IMR-90 (cell line): Measurements from ENCODE around the gene IRAK1BP1. TPM values are rescaled to one million over a fixed set of nuclear protein-coding genes. Genes with fewer than 3 reads are reported as not detected.

ENCODE experiments used
- ATAC-seq: fragments of 200-7000 bp; cut with Tn5 transposase; 2 replicates; pipeline ENCODE4 v1.9.1; 2020; ENCODE audit warnings: low read depth, mild to moderate bottlenecking, moderate library complexity
- BruUV-seq: library from RNA; stranded (reverse); fragments of 400-500 nt; replicated peaks from 2 replicates; lab custom pipeline; 2021; lab: Mats Ljungman, UMichigan
- CTCF ChIA-PET: fragments of 300-600 bp; formaldehyde crosslinking; extraction: SDS; loops from one replicate; lab custom pipeline; 2021; ENCODE audit warnings: antibody characterized with exemption; lab: Yijun Ruan, JAX
- POLR2A ChIA-PET: fragments of 300-600 bp; sonication (Branson Sonifier 250); formaldehyde crosslinking; loops from one replicate; lab custom pipeline; 2022; ENCODE audit warnings: antibody characterized with exemption; ENCODE audit not compliant: unreplicated experiment; lab: Charles Lee
- DNase-seq: peaks from one replicate; pipeline ENCODE4 v3.0.0; 2013
- H2AFZ ChIP-seq: replicated peaks from 2 replicates; pipeline ENCODE3; 2013; ENCODE audit warnings: low read length, mild to moderate bottlenecking; ENCODE audit not compliant: poor library complexity
- H2AK5ac ChIP-seq: 2 replicates; pipeline ENCODE4 v1.6.1; 2013; ENCODE audit warnings: low read depth, low read length, inconsistent platforms
- H2AK9ac ChIP-seq: replicated peaks from 2 replicates; pipeline ENCODE3; 2013; ENCODE audit warnings: mild to moderate bottlenecking, low read depth, low read length, moderate library complexity; ENCODE audit not compliant: poor library complexity
- H2BK120ac ChIP-seq: 2 replicates; pipeline ENCODE4 v1.6.1; 2013; ENCODE audit warnings: low read depth, low read length, inconsistent platforms
- H2BK15ac ChIP-seq: 3 replicates; pipeline ENCODE4 v1.6.1; 2013; ENCODE audit warnings: low read depth, low read length, inconsistent platforms
- H2BK20ac ChIP-seq: 2 replicates; pipeline ENCODE4 v1.6.1; 2013; ENCODE audit warnings: low read depth, mild to moderate bottlenecking, inconsistent platforms, low read length, moderate library complexity
- H2BK5ac ChIP-seq: 2 replicates; pipeline ENCODE4 v1.6.1; 2013; ENCODE audit warnings: mild to moderate bottlenecking, low read depth, low read length, inconsistent platforms; ENCODE audit not compliant: poor library complexity, severe bottlenecking
- H3K14ac ChIP-seq: replicated peaks from 2 replicates; pipeline ENCODE4 v1.6.1; 2013; ENCODE audit warnings: low read depth, low read length, inconsistent platforms
- H3K18ac ChIP-seq: 2 replicates; pipeline ENCODE4 v1.6.1; 2013; ENCODE audit warnings: low read depth, low read length, control low read depth
- H3K23ac ChIP-seq: 2 replicates; pipeline ENCODE4 v1.6.1; 2013; ENCODE audit warnings: low read depth, low read length, inconsistent platforms
- H3K27ac ChIP-seq: 2 replicates; pipeline ENCODE4 v1.5.1; 2013; ENCODE audit warnings: mild to moderate bottlenecking, control low read depth, low read length; ENCODE audit not compliant: insufficient read depth
- H3K27me3 ChIP-seq: 2 replicates; pipeline ENCODE4 v1.6.1; 2013; ENCODE audit warnings: low read length; ENCODE audit not compliant: control insufficient read depth, insufficient read depth
- H3K36me3 ChIP-seq: 2 replicates; pipeline ENCODE4 v1.6.1; 2013; ENCODE audit warnings: low read length, mixed read lengths; ENCODE audit not compliant: control insufficient read depth, insufficient read depth
- H3K4ac ChIP-seq: 2 replicates; pipeline ENCODE4 v1.6.1; 2013; ENCODE audit warnings: low read depth, low read length, inconsistent platforms
- H3K4me1 ChIP-seq: 2 replicates; pipeline ENCODE4 v1.6.1; 2013; ENCODE audit warnings: low read length, mixed read lengths; ENCODE audit not compliant: control insufficient read depth, insufficient read depth
- H3K4me2 ChIP-seq: 2 replicates; pipeline ENCODE4 v1.6.1; 2013; ENCODE audit warnings: low read depth, mild to moderate bottlenecking, control low read depth, low read length, moderate library complexity
- H3K4me3 ChIP-seq: 2 replicates; pipeline ENCODE4 v1.5.1; 2013; ENCODE audit warnings: low read depth, mild to moderate bottlenecking, control low read depth, low read length, moderate library complexity; ENCODE audit not compliant: insufficient read depth
- H3K56ac ChIP-seq: 2 replicates; pipeline ENCODE4 v1.6.1; 2013; ENCODE audit warnings: low read length, inconsistent platforms; ENCODE audit not compliant: insufficient read depth; ENCODE audit errors: extremely low read depth
- H3K79me1 ChIP-seq, 2 experiments: 2 replicates each; pipeline ENCODE4 v1.6.1; 2013; ENCODE audit warnings: low read length in 2 of 2, inconsistent platforms in 1 of 2, low read depth in 1 of 2
- H3K9ac ChIP-seq: 2 replicates; pipeline ENCODE4 v1.6.1; 2013; ENCODE audit warnings: low read depth, low read length, control low read depth
- H3K9me1 ChIP-seq: 2 replicates; pipeline ENCODE4 v1.6.1; 2013; ENCODE audit warnings: low read length, inconsistent platforms; ENCODE audit not compliant: insufficient read depth
- H3K9me3 ChIP-seq: 2 replicates; pipeline ENCODE4 v1.6.1; 2013; ENCODE audit warnings: low read length; ENCODE audit not compliant: control insufficient read depth, insufficient read depth
- H4K20me1 ChIP-seq: 2 replicates; pipeline ENCODE4 v1.6.1; 2013; ENCODE audit warnings: low read length, inconsistent platforms; ENCODE audit not compliant: insufficient read depth
- H4K5ac ChIP-seq: 2 replicates; pipeline ENCODE4 v1.6.1; 2013; ENCODE audit warnings: mild to moderate bottlenecking, low read depth, low read length, control low read depth
- H4K8ac ChIP-seq, 2 experiments: 2 replicates each; pipeline ENCODE4 v1.6.1; 2013; ENCODE audit warnings: low read depth in 2 of 2, low read length in 2 of 2, control low read depth in 1 of 2, inconsistent platforms in 1 of 2
- H4K91ac ChIP-seq: 2 replicates; pipeline ENCODE4 v1.6.1; 2013; ENCODE audit warnings: low read depth, low read length, inconsistent platforms; ENCODE audit not compliant: insufficient read depth
- BHLHE40 ChIP-seq: fragments of 150-350 bp; IDR thresholded peaks from 2 replicates; pipeline ENCODE4 v1.6.1; 2016; ENCODE audit warnings: mild to moderate bottlenecking, low read depth, low read length
- CEBPB ChIP-seq: IDR thresholded peaks from 2 replicates; pipeline ENCODE4 v1.6.1; 2012; ENCODE audit warnings: low read depth, low read length, improper control_type of control experiment
- CTCF ChIP-seq: conservative IDR thresholded peaks from 2 replicates; pipeline ENCODE4 v1.5.1; 2012; ENCODE audit warnings: mild to moderate bottlenecking, low read depth, low read length, improper control_type of control experiment
- ELK1 ChIP-seq: fragments of 150-350 bp; IDR thresholded peaks from 2 replicates; pipeline ENCODE4 v1.6.1; 2016; ENCODE audit warnings: low read depth, mild to moderate bottlenecking, low read length, moderate library complexity, borderline replicate concordance
- FOS ChIP-seq: fragments of 150-350 bp; IDR thresholded peaks from 2 replicates; pipeline ENCODE4 v1.6.1; 2016; ENCODE audit warnings: low read depth, low read length
- MAFK ChIP-seq: IDR thresholded peaks from 2 replicates; pipeline ENCODE4 v1.6.1; 2012; ENCODE audit warnings: low read depth, low read length, improper control_type of control experiment
- MAZ ChIP-seq: IDR thresholded peaks from 2 replicates; pipeline ENCODE4 v1.6.1; 2012; ENCODE audit warnings: low read depth, mild to moderate bottlenecking, low read length, improper control_type of control experiment, moderate library complexity, borderline replicate concordance
- NFE2L2 ChIP-seq: fragments of 150-350 bp; IDR thresholded peaks from 2 replicates; pipeline ENCODE4 v1.6.1; 2016; ENCODE audit warnings: low read depth, mild to moderate bottlenecking, low read length
- POLR2A ChIP-seq: IDR thresholded peaks from 2 replicates; pipeline ENCODE4 v1.6.1; 2012; ENCODE audit warnings: mild to moderate bottlenecking, low read depth, low read length
- RAD21 ChIP-seq: IDR thresholded peaks from 2 replicates; pipeline ENCODE4 v1.6.1; 2012; ENCODE audit warnings: low read length, improper control_type of control experiment
- RCOR1 ChIP-seq: IDR thresholded peaks from 2 replicates; pipeline ENCODE4 v1.6.1; 2012; ENCODE audit warnings: mild to moderate bottlenecking, low read length, improper control_type of control experiment; ENCODE audit not compliant: insufficient replicate concordance
- RFX5 ChIP-seq: IDR thresholded peaks from 2 replicates; pipeline ENCODE4 v1.8.0; 2012; ENCODE audit warnings: low read depth, mild to moderate bottlenecking, low read length, moderate library complexity
- WGBS, 2 experiments: methylation state at CpG; one replicate each; pipeline versions ENCODE4 v1.1.5 to v1.1.7; 2013; ENCODE audit warnings: missing lambda C conversion rate in 2 of 2; ENCODE audit not compliant: insufficient read length in 1 of 2; ENCODE audit errors: extremely low coverage in 2 of 2; 5-methylcytosine and 5-hydroxymethylcytosine counted together
- dilution Hi-C: fragments of 300-500 bp; cut with HindIII; formaldehyde crosslinking; loops from one replicate; pipeline ENCODE4 v1.14.3; 2018; ENCODE audit warnings: low sequenced_read_pairs; ENCODE audit not compliant: unreplicated experiment
- in situ Hi-C: fragments of 300-500 bp; cut with MboI; formaldehyde crosslinking; loops from 3 replicates; pipeline ENCODE4 v1.14.3; 2019; ENCODE audit warnings: low sequenced_read_pairs, inconsistent platforms, mixed read lengths
- intact Hi-C: fragments of 100-400 bp; cut with micrococcal nuclease; formaldehyde crosslinking; loops from 2 replicates; pipeline ENCODE4 v1.10.0; 2022
- polyA plus RNA-seq, 3 experiments: library from polyadenylated mRNA; depleted of rRNA; stranded (reverse); fragments of >200 nt; gene quantifications; 2 replicates each; pipeline ENCODE4 v1.2.3, GENCODE V29; 2012; ENCODE audit warnings: low replicate concordance in 1 of 3
- total RNA-seq: library from RNA; depleted of rRNA; stranded (reverse); fragments of >200 nt; gene quantifications from 2 replicates; pipeline ENCODE4 v1.2.3, GENCODE V29; 2012

Gene IRAK1BP1
- total and polyA plus RNA-seq, 2 of the 4 experiments (the other 2 are of a cell fraction): 0.94 to 2.2 TPM

GRCh38 chr6:78947962-78948361 is 80.6 kb downstream of the IRAK1BP1 start:
- Histone ChIP-seq H2AFZ (no peak overlapping the region), H2AK5ac (no peak overlapping the region), H2AK9ac (no peak overlapping the region), H3K27ac (no peak overlapping the region), H2BK15ac (no peak overlapping the region), H4K5ac (no peak overlapping the region), H3K23ac (no peak overlapping the region), H3K4ac (no peak overlapping the region), H4K20me1 (no peaks in the 10 kb centered on the region), H3K27me3 (no peaks in the 10 kb centered on the region), H3K4me3 (peak overlapping the region; percentile 14; the same call in 1 of the 2 replicates), H4K8ac (no peak overlapping the region), H2BK5ac (no peak overlapping the region), H3K14ac (no peak overlapping the region), H3K56ac (no peak overlapping the region), H4K91ac (no peak overlapping the region), H3K36me3 (peaks cover 17% of the 10 kb centered on the region), H3K4me1 (no peaks in the 10 kb centered on the region), H3K4me2 (peak overlapping the region; percentile 53; the same call in 1 of the 2 replicates), H3K18ac (no peak overlapping the region), H3K9me1 (no peaks in the 10 kb centered on the region), H3K9ac (no peak overlapping the region), H2BK20ac (no peak overlapping the region), H3K79me1 (no peaks in the 10 kb centered on the region; a peak in 1 of 4 replicates), H3K9me3 (peaks cover 9% of the 10 kb centered on the region), H2BK120ac (no peak overlapping the region)
- no TSS peak for BruUV-seq
- ATAC-seq (peak; percentile 81), DNase-seq (peak; percentile 72)
- ChIA-PET CTCF (no interaction called here), POLR2A (no interaction called here)
- in situ Hi-C loops (no loop called here), dilution Hi-C loops (no loop called here), intact Hi-C loops (loop anchor here (5.0 kb wide), 1 partner anchor 129 kb away; the partner anchor contains the start of gene PHIP)
- WGBS, 2 experiments: no CpG with 5 or more reads among the region's 2 CpGs
- TF ChIP-seq RCOR1: no peak
- TF ChIP-seq BHLHE40: no peak
- no peak for TF ChIP-seq RAD21
- no peak for TF ChIP-seq ELK1
- TF ChIP-seq FOS: no peak
- TF ChIP-seq CEBPB: no peak
- TF ChIP-seq MAZ: no peak
- TF ChIP-seq MAFK: no peak
- no peak for TF ChIP-seq NFE2L2
- TF ChIP-seq CTCF: no peak
- TF ChIP-seq RFX5: no peak
- TF ChIP-seq POLR2A: no peak
